ENCODE measurements around the gene RPL22.

RPL22 gene

DNA sequence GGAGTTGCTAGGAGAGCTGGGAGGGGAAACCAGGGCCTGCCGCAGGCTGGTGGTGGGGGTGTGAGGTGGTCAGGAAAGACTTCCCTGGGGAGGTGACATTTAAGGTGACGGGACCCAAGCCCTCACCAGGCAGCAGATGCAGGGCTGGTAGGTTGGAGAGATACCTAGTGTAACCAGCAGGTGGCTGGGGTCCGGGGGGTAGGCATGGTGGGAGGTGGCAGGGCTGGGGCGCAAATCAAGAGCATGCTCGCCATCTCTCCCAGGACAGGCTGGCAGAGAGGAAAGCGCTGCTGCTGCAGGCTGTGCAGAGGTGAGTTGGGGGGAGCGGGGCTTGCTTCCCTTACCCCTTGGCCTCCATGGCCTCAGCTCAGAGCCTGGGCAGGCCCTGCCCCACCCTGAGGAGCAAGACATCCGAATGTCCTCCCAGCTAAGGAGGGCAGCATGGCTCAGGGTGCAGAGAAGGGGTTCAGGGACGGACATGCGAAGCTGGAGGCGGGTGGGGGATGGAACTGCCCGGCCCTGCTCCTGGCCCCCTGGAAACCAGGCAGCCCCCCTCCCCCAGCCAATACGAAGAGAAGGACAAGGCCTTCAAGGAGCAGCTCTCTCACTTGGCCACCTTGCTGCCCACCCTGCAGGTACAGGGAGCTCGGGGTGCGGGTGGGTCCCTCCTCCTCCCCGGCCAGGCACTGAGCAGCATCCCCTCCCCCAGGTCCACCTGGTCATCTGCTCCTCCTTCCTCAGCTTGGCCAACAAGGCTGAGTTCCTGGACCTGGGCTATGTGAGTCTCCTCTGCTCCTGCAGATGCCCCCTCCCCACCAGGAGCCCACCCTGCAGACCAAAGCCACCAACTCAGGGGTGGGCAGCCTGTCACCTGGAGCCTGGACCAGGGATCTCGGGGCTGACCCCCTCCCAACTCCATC is 10.5 kb upstream of the RPL22 start:
- H3K36me3 ChIP-seq (ENCODE audit: control insufficient read depth in 4 of 4, insufficient read depth in 4 of 4, low read length in 3 of 4): no peaks in the 10 kb centered on the region
- POLR2A ChIA-PET: interaction anchor here (0.6 kb wide), 1 partner anchor 50 kb away, joined by 3 read pairs; no protein-coding TSS in a partner anchor

GRCh38 chr1:6208723-6209660 is 9.6 kb upstream of the RPL22 start:
- peak overlapping the region in 5 of 7 experiments; percentile 10 to 66 (median 48) for H3K4me3 ChIP-seq (ENCODE audit: control insufficient read depth in 1 of 7, extremely low read depth in 1 of 7, insufficient read depth in 4 of 7, low read depth in 2 of 7, low read length in 6 of 7)
- no peaks in the 10 kb centered on the region for H3K36me3 ChIP-seq (ENCODE audit: control insufficient read depth in 4 of 4, insufficient read depth in 4 of 4, low read length in 3 of 4)
- H3K4me1 ChIP-seq (ENCODE audit: control extremely low read depth in 1 of 4, control insufficient read depth in 4 of 4, insufficient read depth in 4 of 4, low read length in 3 of 4): peaks cover 0 to 47% (median 42%) of the 10 kb centered on the region in 4 experiments
- no peak overlapping the region for H3K27ac ChIP-seq (ENCODE audit: insufficient read depth in 1 of 2, low read depth in 1 of 2, low read length in 2 of 2, poor library complexity in 1 of 2, severe bottlenecking in 2 of 2)
- 1% methylated on average over 68 of the region's 99 CpGs for whole genome bisulfite sequencing (ENCODE audit: insufficient coverage)
- peaks cover 0 to 3% (median 0%) of the 10 kb centered on the region in 5 experiments for H3K9me3 ChIP-seq (ENCODE audit: control extremely low read depth in 1 of 5, control insufficient read depth in 4 of 5, insufficient read depth in 2 of 5, low read depth in 1 of 5, low read length in 4 of 5)
- peak in 2 of 3 donors; percentile 61 to 70 for DNase-seq
- peaks cover 4 to 59% (median 19%) of the 10 kb centered on the region in 5 experiments for H3K27me3 ChIP-seq (replicated peaks in 2 of 5; ENCODE audit: control insufficient read depth in 4 of 5, insufficient read depth in 5 of 5, low read length in 4 of 5)
- POLR2A ChIA-PET: no interaction called here
- CTCF ChIA-PET: interaction anchor here (0.7 to 2.6 kb wide), 6 partner anchors 11 to 175 kb away, joined by 3 to 10 read pairs (median 3); no protein-coding TSS in a partner anchor

More for the DNA sequence above, 10.5 kb upstream of the RPL22 start:
- Histone ChIP-seq H3K27ac (ENCODE audit: insufficient read depth in 1 of 2, low read depth in 1 of 2, low read length in 2 of 2, poor library complexity in 1 of 2, severe bottlenecking in 2 of 2) (no peak overlapping the region), H3K9me3 (ENCODE audit: control extremely low read depth in 1 of 5, control insufficient read depth in 4 of 5, insufficient read depth in 2 of 5, low read depth in 1 of 5, low read length in 4 of 5) (peaks cover 0 to 3% (median 0%) of the 10 kb centered on the region in 5 experiments), H3K4me3 (ENCODE audit: control insufficient read depth in 1 of 7, extremely low read depth in 1 of 7, insufficient read depth in 4 of 7, low read depth in 2 of 7, low read length in 6 of 7) (peak overlapping the region in 4 of 7 experiments; percentile 10 to 66 (median 56)), H3K4me1 (ENCODE audit: control extremely low read depth in 1 of 4, control insufficient read depth in 4 of 4, insufficient read depth in 4 of 4, low read length in 3 of 4) (peaks cover 0 to 43% (median 39%) of the 10 kb centered on the region in 4 experiments), H3K27me3 (replicated peaks in 2 of 5; ENCODE audit: control insufficient read depth in 4 of 5, insufficient read depth in 5 of 5, low read length in 4 of 5) (peaks cover 4 to 53% (median 18%) of the 10 kb centered on the region in 5 experiments)
- CTCF ChIA-PET: interaction anchor here (1.0 to 1.3 kb wide), 4 partner anchors 12 to 37 kb away, joined by 3 to 4 read pairs (median 3); no protein-coding TSS in a partner anchor
- 89% methylated on average over 13 of the region's 17 CpGs for WGBS (ENCODE audit: insufficient coverage)
- DNase-seq: peak in 2 of 3 donors; percentile 53 to 57

- Histone ChIP-seq H3K4me1 (ENCODE audit: control extremely low read depth in 1 of 4, control insufficient read depth in 4 of 4, insufficient read depth in 4 of 4, low read length in 3 of 4) (peaks cover 0 to 45% (median 41%) of the 10 kb centered on the region in 4 experiments), H3K27me3 (replicated peaks in 2 of 5; ENCODE audit: control insufficient read depth in 4 of 5, insufficient read depth in 5 of 5, low read length in 4 of 5) (peaks cover 4 to 59% (median 16%) of the 10 kb centered on the region in 5 experiments), H3K36me3 (ENCODE audit: control insufficient read depth in 4 of 4, insufficient read depth in 4 of 4, low read length in 3 of 4) (no peaks in the 10 kb centered on the region), H3K27ac (ENCODE audit: insufficient read depth in 1 of 2, low read depth in 1 of 2, low read length in 2 of 2, poor library complexity in 1 of 2, severe bottlenecking in 2 of 2) (no peak overlapping the region), H3K9me3 (ENCODE audit: control extremely low read depth in 1 of 5, control insufficient read depth in 4 of 5, insufficient read depth in 2 of 5, low read depth in 1 of 5, low read length in 4 of 5) (no peaks in the 10 kb centered on the region), H3K4me3 (ENCODE audit: control insufficient read depth in 1 of 7, extremely low read depth in 1 of 7, insufficient read depth in 4 of 7, low read depth in 2 of 7, low read length in 6 of 7) (no peak overlapping the region)
- POLR2A ChIA-PET: no interaction called here
- 74% methylated on average over 7 of the region's 10 CpGs for WGBS (ENCODE audit: insufficient coverage)
- DNase-seq: no peak
- CTCF ChIA-PET: interaction anchor here (0.7 to 2.6 kb wide), 5 partner anchors 9 to 176 kb away, joined by 3 to 12 read pairs (median 4); partner anchors contain the start of gene ICMT
Observed at GRCh38 chr1:6207921-6208320, 8.5 kb upstream of the RPL22 start.

DNA sequence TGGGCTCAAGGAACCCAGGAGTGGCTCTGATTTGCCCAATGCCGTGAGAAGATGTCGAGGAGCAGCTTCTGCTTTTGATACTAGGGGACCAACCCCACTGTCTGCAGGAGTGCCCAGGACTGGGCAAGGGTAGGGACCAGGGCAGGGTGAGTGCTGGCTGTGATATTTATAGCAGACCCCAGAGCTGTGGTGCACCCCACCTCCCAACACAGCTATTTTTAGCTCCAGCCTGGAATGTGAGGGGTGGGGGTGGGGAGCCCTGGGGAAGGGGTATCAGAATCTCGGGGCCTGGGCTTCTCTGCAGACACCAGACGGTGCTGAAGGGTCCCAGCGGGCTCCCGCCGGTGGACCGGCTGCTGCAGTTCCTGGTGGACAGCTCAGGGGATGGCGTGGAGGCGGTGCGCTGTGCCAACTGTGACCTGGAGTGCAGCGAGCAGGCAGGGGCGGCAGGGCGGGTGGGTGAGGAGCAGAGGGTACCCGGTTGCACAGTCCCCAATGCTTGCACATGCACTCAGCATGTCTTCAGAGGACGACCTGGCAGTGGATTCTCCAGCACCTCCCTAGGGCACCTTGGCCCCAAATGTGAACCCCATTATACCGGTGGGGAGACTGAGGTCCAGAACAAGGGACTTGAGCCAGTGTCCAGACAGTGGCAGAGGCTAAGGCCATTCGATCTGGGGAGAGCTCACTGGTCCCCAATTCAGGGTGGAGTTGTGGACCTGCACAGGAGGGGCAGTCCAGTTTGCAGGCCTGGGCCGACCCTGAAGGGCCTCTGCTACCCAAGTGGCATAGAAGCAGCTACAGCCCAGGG is 7.9 kb upstream of the RPL22 start:
- H3K9me3 ChIP-seq (ENCODE audit: control extremely low read depth in 1 of 5, control insufficient read depth in 4 of 5, insufficient read depth in 2 of 5, low read depth in 1 of 5, low read length in 4 of 5): no peaks in the 10 kb centered on the region
- no peak overlapping the region for H3K4me3 ChIP-seq (ENCODE audit: control insufficient read depth in 1 of 7, extremely low read depth in 1 of 7, insufficient read depth in 4 of 7, low read depth in 2 of 7, low read length in 6 of 7)
- peaks cover 0 to 39% (median 34%) of the 10 kb centered on the region in 4 experiments for H3K4me1 ChIP-seq (ENCODE audit: control extremely low read depth in 1 of 4, control insufficient read depth in 4 of 4, insufficient read depth in 4 of 4, low read length in 3 of 4)
- H3K27ac ChIP-seq (ENCODE audit: insufficient read depth in 1 of 2, low read depth in 1 of 2, low read length in 2 of 2, poor library complexity in 1 of 2, severe bottlenecking in 2 of 2): no peak overlapping the region
- 51% methylated on average over 16 of the region's 19 CpGs for WGBS (ENCODE audit: insufficient coverage)
- POLR2A ChIA-PET: no interaction called here
- CTCF ChIA-PET: interaction anchor here (0.9 to 2.6 kb wide), 11 partner anchors 9 to 102 kb away, joined by 3 to 12 read pairs (median 3); partner anchors contain the start of gene ICMT
- peak in 2 of 3 donors; percentile 16 to 27 for DNase-seq
- H3K36me3 ChIP-seq (ENCODE audit: control insufficient read depth in 4 of 4, insufficient read depth in 4 of 4, low read length in 3 of 4): no peaks in the 10 kb centered on the region
- peaks cover 4 to 59% (median 16%) of the 10 kb centered on the region in 5 experiments for H3K27me3 ChIP-seq (replicated peaks in 2 of 5; ENCODE audit: control insufficient read depth in 4 of 5, insufficient read depth in 5 of 5, low read length in 4 of 5)

DNA sequence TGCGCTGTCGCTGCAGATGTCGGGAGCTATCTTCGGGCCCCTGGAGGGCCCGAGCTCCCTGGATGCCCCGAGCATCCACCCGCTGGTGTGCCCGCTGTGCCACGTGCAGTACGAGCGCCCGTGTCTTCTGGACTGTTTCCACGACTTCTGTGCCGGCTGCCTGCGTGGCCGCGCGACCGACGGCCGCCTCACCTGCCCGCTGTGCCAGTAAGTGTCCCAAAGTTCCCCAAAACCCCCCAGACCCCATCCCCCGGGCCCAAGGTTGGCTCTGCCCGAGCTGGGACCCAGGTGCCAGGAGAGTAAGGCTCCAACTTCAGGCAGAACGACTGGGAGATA is 7.1 kb upstream of the RPL22 start:
- peak overlapping the region in 5 of 7 experiments; percentile 23 to 70 (median 57) for H3K4me3 ChIP-seq (ENCODE audit: control insufficient read depth in 1 of 7, extremely low read depth in 1 of 7, insufficient read depth in 4 of 7, low read depth in 2 of 7, low read length in 6 of 7)
- peaks cover 0 to 32% (median 28%) of the 10 kb centered on the region in 4 experiments for H3K4me1 ChIP-seq (ENCODE audit: control extremely low read depth in 1 of 4, control insufficient read depth in 4 of 4, insufficient read depth in 4 of 4, low read length in 3 of 4)
- peaks cover 4 to 59% (median 16%) of the 10 kb centered on the region in 5 experiments for H3K27me3 ChIP-seq (replicated peaks in 2 of 5; ENCODE audit: control insufficient read depth in 4 of 5, insufficient read depth in 5 of 5, low read length in 4 of 5)
- 4% methylated on average over 14 of the region's 25 CpGs for WGBS (ENCODE audit: insufficient coverage)
- ChIA-PET CTCF (interaction anchor here (0.9 to 2.6 kb wide), 12 partner anchors 10 to 101 kb away, joined by 3 to 12 read pairs (median 3); partner anchors contain the start of gene ICMT), POLR2A (no interaction called here)
- no peak overlapping the region for H3K27ac ChIP-seq (ENCODE audit: insufficient read depth in 1 of 2, low read depth in 1 of 2, low read length in 2 of 2, poor library complexity in 1 of 2, severe bottlenecking in 2 of 2)
- H3K9me3 ChIP-seq (ENCODE audit: control extremely low read depth in 1 of 5, control insufficient read depth in 4 of 5, insufficient read depth in 2 of 5, low read depth in 1 of 5, low read length in 4 of 5): no peaks in the 10 kb centered on the region
- no peak for DNase-seq
- H3K36me3 ChIP-seq (ENCODE audit: control insufficient read depth in 4 of 4, insufficient read depth in 4 of 4, low read length in 3 of 4): no peaks in the 10 kb centered on the region
